ENCODE data around the gene PEX11G. TPM values are rescaled to one million over a fixed set of nuclear protein-coding genes. Genes with fewer than 3 reads are reported as not detected.

The PEX11G gene
- total and polyA plus RNA-seq, 9 of the 15 experiments (the other 6 are each of a cell fraction or from before 2014, with no cell fraction given) = 0.07 to 3.2 (median 0.70) TPM; not detected in 1

DNA sequence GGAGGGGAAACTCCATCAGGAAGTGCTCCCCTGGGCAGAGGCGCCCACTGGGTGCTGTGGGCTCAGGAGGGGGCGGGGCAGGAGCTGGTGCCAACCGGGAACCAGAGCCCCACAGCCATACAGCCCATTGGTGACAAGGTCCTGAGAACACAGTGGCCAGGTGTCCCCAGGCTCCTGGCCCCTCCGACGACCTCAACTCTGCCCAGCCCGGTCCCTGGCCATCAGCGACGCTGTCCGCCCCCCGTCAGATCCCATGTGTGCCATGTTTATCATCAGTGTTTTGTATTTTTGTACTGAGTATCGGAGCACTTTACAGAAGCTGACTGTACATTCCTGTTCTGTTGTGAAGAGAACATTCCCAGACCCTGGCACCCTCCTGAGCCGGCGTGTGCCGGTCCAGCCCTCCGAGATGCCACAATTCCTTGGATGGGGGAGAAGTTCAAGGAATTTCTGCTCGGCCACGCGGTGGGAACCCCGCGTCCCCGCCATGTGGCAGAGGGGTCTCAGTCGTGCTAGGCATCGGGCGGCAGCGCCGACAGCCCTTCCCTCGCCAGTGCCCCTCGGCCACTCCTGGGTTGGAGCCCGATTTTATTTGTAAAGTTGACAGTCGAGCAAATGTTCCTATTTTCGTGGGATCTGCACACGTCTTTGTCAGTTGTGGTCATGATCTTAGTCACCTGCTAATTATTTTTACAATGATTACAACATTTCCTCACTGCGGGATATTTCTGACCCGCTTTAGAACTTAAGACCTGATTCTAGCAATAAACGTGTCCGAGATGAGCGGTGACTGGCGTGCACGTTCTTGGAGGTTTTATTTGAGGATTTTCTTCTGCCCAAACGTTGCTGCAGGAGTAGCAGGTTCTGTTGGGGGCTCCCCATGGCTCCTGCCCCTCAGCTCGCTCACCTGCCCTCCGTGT, 16.9 kb downstream of the PEX11G start (continued):
- no peak for TF ChIP-seq HOXB6 (CRISPR knock-in tag; IDR thresholded peaks at IDR 0.05; ENCODE audit: borderline replicate concordance)
- no peak for TF ChIP-seq HES1 (IDR thresholded peaks at IDR 0.05; ENCODE audit: low read depth)

GRCh38 chr19:7470540-7471305, 18.1 kb downstream of the PEX11G start:
- no peaks in the 10 kb centered on the region for H4K20me1 ChIP-seq (replicated peaks; ENCODE audit: control insufficient read depth, insufficient read depth, low read length)
- no peaks in the 10 kb centered on the region for H3K27me3 ChIP-seq (ENCODE audit: control insufficient read depth in 2 of 2, insufficient read depth in 2 of 2, low read length in 2 of 2)
- DNase-seq (ENCODE audit: extremely low read depth in 1 of 4, low spot score in 3 of 4) = no peak
- H3K4me2 ChIP-seq (ENCODE audit: insufficient read depth, low read length) = no peak overlapping the region
- no peak for ATAC-seq
- H3K79me2 ChIP-seq (ENCODE audit: control insufficient read depth, insufficient read depth, low read length) = no peaks in the 10 kb centered on the region
- no TSS peak for BruUV-seq (replicated peaks)
- ChIA-PET CTCF (ENCODE audit: low intra/inter-chr PET ratio) (no interaction called here), POLR2A (interaction anchor here (0.6 kb wide), 1 partner anchor 64 kb away, joined by 3 read pairs; no protein-coding TSS in a partner anchor)
- 0 out of 2 replicates have a peak, but pooled peaks have one; percentile 10 for TF ChIP-seq POLR2G (IDR thresholded peaks at IDR 0.05; ENCODE audit: low read depth, low read length)
- TF ChIP-seq TBP (optimal IDR thresholded peaks at IDR 0.05; ENCODE audit: low read depth, low read length) = no peak
- no peak overlapping the region for H3K4me3 ChIP-seq
- in situ Hi-C loops (cut with MboI) = no loop called here
- no peaks in the 10 kb centered on the region for H3K9me3 ChIP-seq (replicated peaks; ENCODE audit: control insufficient read depth, insufficient read depth, low read depth, low read length)
- intact Hi-C loops (cut with micrococcal nuclease) = no loop called here
- no peak overlapping the region for H3K27ac ChIP-seq (ENCODE audit: extremely low read depth, low read depth, low read length)
- WGBS (ENCODE audit: insufficient coverage, low coverage, missing lambda C conversion rate) = 82% methylated on average over 28 of the region's 31 CpGs
- 0 out of 3 replicates have a peak, but pooled peaks cover 2% of the 10 kb centered on the region for H3K36me3 ChIP-seq (ENCODE audit: control insufficient read depth, insufficient read depth, low read length)
- H3K9ac ChIP-seq (ENCODE audit: insufficient read depth in 1 of 2, low read depth in 2 of 2, low read length in 2 of 2) = 0 out of 4 replicates have a peak overlapping the region, but pooled peaks of 1 of the 2 experiments have one; percentile 9
- FAIRE-seq = no peak
- H3K9me1 ChIP-seq (ENCODE audit: control insufficient read depth, insufficient read depth, low read length) = peaks cover 3% of the 10 kb centered on the region
- peaks cover 0 to 7% of the 10 kb centered on the region in 2 experiments; a peak in 1 of 5 replicates for H3K4me1 ChIP-seq (replicated peaks in 1 of 2; ENCODE audit: control insufficient read depth in 2 of 2, insufficient read depth in 2 of 2, low read length in 2 of 2)
- H2AFZ ChIP-seq (ENCODE audit: low read depth, low read length) = no peak overlapping the region

All from K562 (cell line).